IMR-90 (cell line): ENCODE measurements around the gene HDGFL1. TPM values are rescaled to one million over a fixed set of nuclear protein-coding genes. Genes with fewer than 3 reads are reported as not detected.

ENCODE experiments used
- ATAC-seq: fragments of 200-7000 bp; cut with Tn5 transposase; 2 replicates; pipeline ENCODE4 v1.9.1; 2020; ENCODE audit warnings: low read depth, mild to moderate bottlenecking, moderate library complexity
- BruUV-seq: library from RNA; stranded (reverse); fragments of 400-500 nt; replicated peaks from 2 replicates; lab custom pipeline; 2021; lab: Mats Ljungman, UMichigan
- CTCF ChIA-PET: fragments of 300-600 bp; formaldehyde crosslinking; extraction: SDS; loops from one replicate; lab custom pipeline; 2021; ENCODE audit warnings: antibody characterized with exemption; lab: Yijun Ruan, JAX
- POLR2A ChIA-PET: fragments of 300-600 bp; sonication (Branson Sonifier 250); formaldehyde crosslinking; loops from one replicate; lab custom pipeline; 2022; ENCODE audit warnings: antibody characterized with exemption; ENCODE audit not compliant: unreplicated experiment; lab: Charles Lee
- DNase-seq: peaks from one replicate; pipeline ENCODE4 v3.0.0; 2013
- H2AFZ ChIP-seq: replicated peaks from 2 replicates; pipeline ENCODE3; 2013; ENCODE audit warnings: low read length, mild to moderate bottlenecking; ENCODE audit not compliant: poor library complexity
- H2AK5ac ChIP-seq: 2 replicates; pipeline ENCODE4 v1.6.1; 2013; ENCODE audit warnings: low read depth, low read length, inconsistent platforms
- H2AK9ac ChIP-seq: replicated peaks from 2 replicates; pipeline ENCODE3; 2013; ENCODE audit warnings: mild to moderate bottlenecking, low read depth, low read length, moderate library complexity; ENCODE audit not compliant: poor library complexity
- H2BK120ac ChIP-seq: 2 replicates; pipeline ENCODE4 v1.6.1; 2013; ENCODE audit warnings: low read depth, low read length, inconsistent platforms
- H2BK15ac ChIP-seq: 3 replicates; pipeline ENCODE4 v1.6.1; 2013; ENCODE audit warnings: low read depth, low read length, inconsistent platforms
- H2BK20ac ChIP-seq: 2 replicates; pipeline ENCODE4 v1.6.1; 2013; ENCODE audit warnings: low read depth, mild to moderate bottlenecking, inconsistent platforms, low read length, moderate library complexity
- H2BK5ac ChIP-seq: 2 replicates; pipeline ENCODE4 v1.6.1; 2013; ENCODE audit warnings: mild to moderate bottlenecking, low read depth, low read length, inconsistent platforms; ENCODE audit not compliant: poor library complexity, severe bottlenecking
- H3K14ac ChIP-seq: replicated peaks from 2 replicates; pipeline ENCODE4 v1.6.1; 2013; ENCODE audit warnings: low read depth, low read length, inconsistent platforms
- H3K18ac ChIP-seq: 2 replicates; pipeline ENCODE4 v1.6.1; 2013; ENCODE audit warnings: low read depth, low read length, control low read depth
- H3K23ac ChIP-seq: 2 replicates; pipeline ENCODE4 v1.6.1; 2013; ENCODE audit warnings: low read depth, low read length, inconsistent platforms
- H3K27ac ChIP-seq: 2 replicates; pipeline ENCODE4 v1.5.1; 2013; ENCODE audit warnings: mild to moderate bottlenecking, control low read depth, low read length; ENCODE audit not compliant: insufficient read depth
- H3K27me3 ChIP-seq: 2 replicates; pipeline ENCODE4 v1.6.1; 2013; ENCODE audit warnings: low read length; ENCODE audit not compliant: control insufficient read depth, insufficient read depth
- H3K36me3 ChIP-seq: 2 replicates; pipeline ENCODE4 v1.6.1; 2013; ENCODE audit warnings: low read length, mixed read lengths; ENCODE audit not compliant: control insufficient read depth, insufficient read depth
- H3K4ac ChIP-seq: 2 replicates; pipeline ENCODE4 v1.6.1; 2013; ENCODE audit warnings: low read depth, low read length, inconsistent platforms
- H3K4me1 ChIP-seq: 2 replicates; pipeline ENCODE4 v1.6.1; 2013; ENCODE audit warnings: low read length, mixed read lengths; ENCODE audit not compliant: control insufficient read depth, insufficient read depth
- H3K4me2 ChIP-seq: 2 replicates; pipeline ENCODE4 v1.6.1; 2013; ENCODE audit warnings: low read depth, mild to moderate bottlenecking, control low read depth, low read length, moderate library complexity
- H3K4me3 ChIP-seq: 2 replicates; pipeline ENCODE4 v1.5.1; 2013; ENCODE audit warnings: low read depth, mild to moderate bottlenecking, control low read depth, low read length, moderate library complexity; ENCODE audit not compliant: insufficient read depth
- H3K56ac ChIP-seq: 2 replicates; pipeline ENCODE4 v1.6.1; 2013; ENCODE audit warnings: low read length, inconsistent platforms; ENCODE audit not compliant: insufficient read depth; ENCODE audit errors: extremely low read depth
- H3K79me1 ChIP-seq, 2 experiments: 2 replicates each; pipeline ENCODE4 v1.6.1; 2013; ENCODE audit warnings: low read length in 2 of 2, inconsistent platforms in 1 of 2, low read depth in 1 of 2
- H3K9ac ChIP-seq: 2 replicates; pipeline ENCODE4 v1.6.1; 2013; ENCODE audit warnings: low read depth, low read length, control low read depth
- H3K9me1 ChIP-seq: 2 replicates; pipeline ENCODE4 v1.6.1; 2013; ENCODE audit warnings: low read length, inconsistent platforms; ENCODE audit not compliant: insufficient read depth
- H3K9me3 ChIP-seq: 2 replicates; pipeline ENCODE4 v1.6.1; 2013; ENCODE audit warnings: low read length; ENCODE audit not compliant: control insufficient read depth, insufficient read depth
- H4K20me1 ChIP-seq: 2 replicates; pipeline ENCODE4 v1.6.1; 2013; ENCODE audit warnings: low read length, inconsistent platforms; ENCODE audit not compliant: insufficient read depth
- H4K5ac ChIP-seq: 2 replicates; pipeline ENCODE4 v1.6.1; 2013; ENCODE audit warnings: mild to moderate bottlenecking, low read depth, low read length, control low read depth
- H4K8ac ChIP-seq, 2 experiments: 2 replicates each; pipeline ENCODE4 v1.6.1; 2013; ENCODE audit warnings: low read depth in 2 of 2, low read length in 2 of 2, control low read depth in 1 of 2, inconsistent platforms in 1 of 2
- H4K91ac ChIP-seq: 2 replicates; pipeline ENCODE4 v1.6.1; 2013; ENCODE audit warnings: low read depth, low read length, inconsistent platforms; ENCODE audit not compliant: insufficient read depth
- NFE2L2 ChIP-seq: fragments of 150-350 bp; IDR thresholded peaks from 2 replicates; pipeline ENCODE4 v1.6.1; 2016; ENCODE audit warnings: low read depth, mild to moderate bottlenecking, low read length
- WGBS, 2 experiments: methylation state at CpG; one replicate each; pipeline versions ENCODE4 v1.1.5 to v1.1.7; 2013; ENCODE audit warnings: missing lambda C conversion rate in 2 of 2; ENCODE audit not compliant: insufficient read length in 1 of 2; ENCODE audit errors: extremely low coverage in 2 of 2; 5-methylcytosine and 5-hydroxymethylcytosine counted together
- dilution Hi-C: fragments of 300-500 bp; cut with HindIII; formaldehyde crosslinking; loops from one replicate; pipeline ENCODE4 v1.14.3; 2018; ENCODE audit warnings: low sequenced_read_pairs; ENCODE audit not compliant: unreplicated experiment
- in situ Hi-C: fragments of 300-500 bp; cut with MboI; formaldehyde crosslinking; loops from 3 replicates; pipeline ENCODE4 v1.14.3; 2019; ENCODE audit warnings: low sequenced_read_pairs, inconsistent platforms, mixed read lengths
- intact Hi-C: fragments of 100-400 bp; cut with micrococcal nuclease; formaldehyde crosslinking; loops from 2 replicates; pipeline ENCODE4 v1.10.0; 2022
- polyA plus RNA-seq, 3 experiments: library from polyadenylated mRNA; depleted of rRNA; stranded (reverse); fragments of >200 nt; gene quantifications; 2 replicates each; pipeline ENCODE4 v1.2.3, GENCODE V29; 2012; ENCODE audit warnings: low replicate concordance in 1 of 3
- total RNA-seq: library from RNA; depleted of rRNA; stranded (reverse); fragments of >200 nt; gene quantifications from 2 replicates; pipeline ENCODE4 v1.2.3, GENCODE V29; 2012

The HDGFL1 gene
- total and polyA plus RNA-seq, 2 of the 4 experiments (the other 2 are of a cell fraction), result not detected

GRCh38 chr6:22568854-22569253 is 512 bp upstream of the HDGFL1 start:
- Histone ChIP-seq H3K4me2 (no peak overlapping the region), H3K4ac (no peak overlapping the region), H3K27me3 (no peaks in the 10 kb centered on the region), H3K9ac (no peak overlapping the region), H2AFZ (no peak overlapping the region), H3K56ac (no peak overlapping the region), H3K36me3 (no peaks in the 10 kb centered on the region), H4K5ac (no peak overlapping the region), H2BK120ac (no peak overlapping the region), H4K8ac (no peak overlapping the region), H3K79me1 (no peaks in the 10 kb centered on the region), H3K18ac (no peak overlapping the region), H3K27ac (no peak overlapping the region), H3K9me3 (no peaks in the 10 kb centered on the region), H4K91ac (no peak overlapping the region), H3K4me1 (peaks cover 2% of the 10 kb centered on the region; the same call in 1 of the 2 replicates), H2BK5ac (no peak overlapping the region), H4K20me1 (no peaks in the 10 kb centered on the region), H2BK15ac (no peak overlapping the region), H3K9me1 (no peaks in the 10 kb centered on the region), H2AK9ac (no peak overlapping the region), H2AK5ac (no peak overlapping the region; the same call in 1 of the 2 replicates), H3K4me3 (no peak overlapping the region), H3K23ac (no peak overlapping the region), H2BK20ac (no peak overlapping the region), H3K14ac (no peak overlapping the region)
- TF ChIP-seq NFE2L2, result no peak
- dilution Hi-C loops (no loop called here), intact Hi-C loops (no loop called here), in situ Hi-C loops (no loop called here)
- POLR2A ChIA-PET, result no interaction called here
- CTCF ChIA-PET, result no interaction called here
- ATAC-seq, result no peak
- DNase-seq, result no peak
- no TSS peak for BruUV-seq
- WGBS, 2 experiments, result 100% methylated on average over 1 of the region's 6 CpGs; no CpG with 5 or more reads in 1 of the 2 experiments
